Erythroblast (primary cell): ENCODE results near the gene RIPK3.

Source experiments
- GATA1 ChIP-seq: IDR thresholded peaks from 2 replicates; pipeline ENCODE4 v1.6.1; 2011; ENCODE audit warnings: low read depth, mild to moderate bottlenecking, control low read depth, low read length, moderate library complexity
- POLR2A ChIP-seq: IDR thresholded peaks from 2 replicates; pipeline ENCODE4 v1.6.1; 2011; ENCODE audit warnings: mild to moderate bottlenecking, low read length

- TF ChIP-seq POLR2A (no peak), GATA1 (no peak)
These were observed 948 bp downstream of the RIPK3 start for GRCh38 chr14:24338843-24339242.
